ENCODE results near the gene WSCD1.

Gene WSCD1

GRCh38 chr17:6134721-6135120 is 64.5 kb downstream of the WSCD1 start:
- Histone ChIP-seq H3K4me3 (ENCODE audit: low read depth, low read length) (no peak overlapping the region), H3K27ac (ENCODE audit: extremely low read depth, low read depth, low read length) (no peak overlapping the region), H3K36me3 (ENCODE audit: control insufficient read depth in 2 of 2, insufficient read depth in 1 of 2, low read length in 2 of 2) (no peaks in the 10 kb centered on the region), H3K4me1 (ENCODE audit: control insufficient read depth, insufficient read depth, low read length) (no peaks in the 10 kb centered on the region; the same call in 1 of the 2 replicates), H3K9me3 (ENCODE audit: control insufficient read depth, insufficient read depth, low read depth, low read length) (no peaks in the 10 kb centered on the region)
- ChIA-PET POLR2A (no interaction called here), CTCF (interaction anchor here (1.0 kb wide), 1 partner anchor 10 kb away, joined by 3 read pairs; no protein-coding TSS in a partner anchor)
- no peak for TF ChIP-seq ZNF776 (tag by site-specific recombination; IDR thresholded peaks at IDR 0.05; ENCODE audit: borderline replicate concordance)
- TF ChIP-seq ZIC2 (tag by site-specific recombination; IDR thresholded peaks at IDR 0.05): no peak
- TF ChIP-seq IKZF3 (tag by site-specific recombination; IDR thresholded peaks at IDR 0.05): no peak
- no peak for TF ChIP-seq ELK4 (IDR thresholded peaks at IDR 0.05; ENCODE audit: borderline replicate concordance, low read depth, low read length)
- no peak for TF ChIP-seq ZNF658 (tag by site-specific recombination; IDR thresholded peaks at IDR 0.05)
- no peak for TF ChIP-seq ZNF670 (tag by site-specific recombination; IDR thresholded peaks at IDR 0.05; ENCODE audit: low read depth)
- no peak for TF ChIP-seq ZNF398 (tag by site-specific recombination; IDR thresholded peaks at IDR 0.05)
- TF ChIP-seq HOXD13 (CRISPR knock-in tag; IDR thresholded peaks at IDR 0.05; ENCODE audit: borderline replicate concordance): no peak
- no peak for TF ChIP-seq ZNF639 (tag by site-specific recombination; IDR thresholded peaks at IDR 0.05)
- TF ChIP-seq ZSCAN30 (tag by site-specific recombination; IDR thresholded peaks at IDR 0.05): no peak
- no peak for TF ChIP-seq ZNF792 (tag by site-specific recombination; IDR thresholded peaks at IDR 0.05)
- TF ChIP-seq ZNF580 (tag by site-specific recombination; IDR thresholded peaks at IDR 0.05): no peak
- no peak for TF ChIP-seq ZNF561 (tag by site-specific recombination; IDR thresholded peaks at IDR 0.05; ENCODE audit: borderline replicate concordance)
- TF ChIP-seq ZNF416 (tag by site-specific recombination; IDR thresholded peaks at IDR 0.05): no peak
- TF ChIP-seq EGR2 (tag by site-specific recombination; IDR thresholded peaks at IDR 0.05; ENCODE audit: low read depth): no peak
- TF ChIP-seq ZNF629 (tag by site-specific recombination; IDR thresholded peaks at IDR 0.05): no peak
- no peak for TF ChIP-seq ZNF518A (tag by site-specific recombination; conservative IDR thresholded peaks at IDR 0.05; ENCODE audit: low read depth)
- no peak for TF ChIP-seq ZFP3 (tag by site-specific recombination; IDR thresholded peaks at IDR 0.05; ENCODE audit: low read depth)
- no peak for TF ChIP-seq KLF8 (tag by site-specific recombination; IDR thresholded peaks at IDR 0.05)

Measured in HEK293 (cell line).